HG03565 (cell line): Measurements from ENCODE around the gene OLFML2A.
"Not testable (repeated sequence)": the region's sequence is repeated elsewhere in the genome, so short reads cannot be mapped to it uniquely, and the experiment has no call there.

Experiments used
- ATAC-seq: cut with Tn5 transposase; IDR thresholded peaks from one replicate; pipeline ENCODE4 v1.9.1; 2021; ENCODE audit warnings: mild to moderate bottlenecking, moderate library complexity; ENCODE audit not compliant: unreplicated experiment

The OLFML2A gene

DNA sequence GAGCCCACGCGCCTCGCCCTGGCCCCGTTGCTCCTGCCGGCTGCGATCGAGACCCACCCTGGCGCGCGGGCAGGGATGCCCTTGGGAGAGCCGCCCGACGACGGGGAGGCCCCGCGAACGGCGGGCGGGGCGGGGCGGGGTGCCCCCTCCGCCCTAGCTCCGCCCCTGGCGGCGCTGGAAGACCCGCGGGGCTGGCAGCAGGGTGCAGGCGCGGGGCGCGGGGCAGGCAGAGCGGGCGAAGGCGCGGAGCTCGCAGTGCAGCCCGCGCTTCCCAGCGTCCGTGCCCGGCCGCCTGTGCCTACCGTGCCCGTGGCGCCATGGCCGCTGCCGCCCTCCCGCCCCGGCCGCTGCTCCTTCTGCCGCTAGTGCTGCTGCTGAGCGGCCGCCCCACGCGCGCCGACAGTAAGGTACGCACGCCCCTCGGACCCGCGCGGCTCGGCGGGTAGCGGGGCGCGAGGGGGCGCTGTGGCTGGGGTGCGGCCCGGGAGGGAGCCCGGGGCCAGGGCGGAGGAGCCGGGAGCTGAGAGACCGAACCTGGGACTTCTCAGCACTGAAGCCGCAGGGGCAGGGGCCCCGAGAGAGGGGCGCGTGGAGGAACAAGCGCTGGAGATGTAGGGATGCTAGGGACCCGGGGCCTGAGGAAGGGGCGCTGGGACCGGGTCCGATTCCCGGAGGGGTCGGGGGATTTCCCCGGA is at the start of gene OLFML2A:
Gene OLFML2A, plus strand, starts transcription at position 180 of the 695 bp plus-strand sequence. Its CDS starts 138 bp downstream, at position 318.
- no peak for ATAC-seq

DNA sequence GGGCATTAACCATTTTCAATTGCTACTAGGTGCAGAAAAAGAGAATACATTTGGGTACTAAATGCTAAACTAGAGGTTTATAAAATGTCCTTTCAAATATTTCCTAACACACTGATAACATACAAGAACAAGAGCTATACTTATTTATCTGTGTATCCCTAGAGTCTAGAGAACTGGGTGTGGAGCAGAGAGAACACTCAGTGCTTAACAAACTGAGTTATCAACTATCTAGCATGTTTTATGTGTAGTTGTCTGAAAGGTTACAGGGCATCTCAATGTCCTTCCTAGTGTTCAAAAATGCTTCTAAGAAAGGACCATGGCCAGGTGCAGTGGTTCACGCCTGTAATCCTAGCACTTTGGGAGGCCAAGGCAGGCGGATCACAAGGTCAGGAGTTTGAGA is 46.2 kb upstream of the OLFML2A start:
- no peak for ATAC-seq

DNA sequence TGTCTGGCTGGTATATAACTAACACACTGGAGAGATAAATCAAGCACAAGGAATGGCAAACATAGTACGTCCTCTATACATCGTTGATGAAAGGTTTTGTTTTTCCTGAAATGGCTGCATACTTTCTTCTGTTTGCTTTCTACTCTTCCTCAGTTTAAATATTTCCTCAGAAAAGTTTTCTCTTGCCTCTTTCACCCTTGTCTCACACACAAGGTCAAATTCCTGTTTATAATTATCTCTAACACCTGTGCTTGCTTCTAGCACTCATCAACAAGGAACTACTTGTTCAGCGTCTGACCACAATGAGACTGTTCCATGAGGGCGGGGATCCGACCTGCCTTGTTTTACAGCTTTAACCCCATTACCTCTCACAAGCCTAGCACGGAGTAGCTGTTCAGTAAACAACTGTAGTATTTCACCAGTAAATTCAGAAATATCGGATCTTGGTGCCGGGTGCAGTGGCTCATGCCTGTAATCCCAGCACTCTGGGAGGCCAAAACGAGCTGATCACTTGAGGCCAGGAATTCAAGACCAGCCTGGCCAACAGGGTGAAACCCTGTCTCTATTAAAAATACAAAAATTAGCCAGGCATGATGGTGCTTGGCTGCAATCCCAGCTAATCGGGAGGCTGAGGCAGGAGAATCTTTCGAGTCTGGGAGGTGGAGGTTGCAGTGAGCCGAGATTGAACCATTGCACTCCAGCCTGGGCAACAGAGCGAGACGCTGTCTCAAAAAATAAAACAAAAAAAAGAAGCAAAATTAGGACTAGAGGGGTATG is 42.8 kb upstream of the OLFML2A start:
- ATAC-seq = no peak

DNA sequence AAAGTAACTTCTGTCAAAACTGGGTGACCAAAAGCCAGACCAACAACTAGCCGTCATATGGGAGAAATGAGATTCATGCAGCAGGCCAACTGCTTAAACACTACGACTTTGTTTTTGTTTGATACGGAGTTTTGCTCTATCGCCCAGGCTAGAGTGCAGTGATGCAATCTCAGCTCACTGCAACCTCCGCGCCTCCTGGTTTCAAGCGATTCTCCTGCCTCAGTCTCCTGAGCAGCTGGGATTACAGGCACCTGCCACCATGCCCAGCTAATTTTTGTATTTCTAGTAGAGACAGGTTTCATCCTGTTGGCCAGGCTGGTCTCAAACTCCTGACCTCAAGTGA is 42.2 kb upstream of the OLFML2A start:
- not testable (repeated sequence) for ATAC-seq

DNA sequence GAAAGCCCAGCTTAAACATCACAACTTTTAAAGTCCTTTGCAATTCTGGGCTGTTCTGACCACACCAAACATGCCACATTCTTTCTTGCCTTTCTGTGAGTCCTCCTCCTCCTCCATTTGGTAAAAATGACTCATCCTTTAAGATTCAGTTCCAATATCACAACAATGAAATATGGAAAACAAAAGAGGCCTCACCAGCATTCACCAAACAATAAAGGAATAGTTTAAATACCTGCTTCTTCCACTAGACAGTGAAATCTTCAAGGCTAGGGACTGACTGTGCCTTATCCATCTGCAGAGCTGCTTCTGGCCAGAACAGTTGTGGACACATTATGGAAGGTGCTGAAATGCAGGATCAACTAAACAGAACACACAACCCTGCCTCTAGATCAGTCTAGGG is 41.8 kb upstream of the OLFML2A start:
- ATAC-seq = no peak

DNA sequence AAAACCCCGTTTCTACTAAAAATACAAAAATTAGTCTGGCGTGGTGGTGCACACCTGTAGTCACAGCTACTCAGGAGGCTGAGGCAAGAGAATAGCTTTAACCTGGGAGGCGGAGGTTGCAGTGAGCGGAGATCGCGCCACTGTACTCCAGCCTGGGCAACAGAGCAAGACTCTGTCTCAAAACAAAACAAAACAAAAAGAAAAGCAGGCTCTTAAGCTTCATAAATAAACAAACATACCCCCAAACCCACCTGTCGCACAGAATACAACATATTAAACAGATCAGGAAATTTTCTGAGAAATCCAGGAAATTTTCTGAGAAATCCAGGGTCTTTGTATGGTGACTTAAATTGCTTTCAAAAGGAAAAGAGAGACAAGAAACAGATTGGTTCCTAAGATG is 38.9 kb upstream of the OLFML2A start:
- ATAC-seq = not testable (repeated sequence)

DNA sequence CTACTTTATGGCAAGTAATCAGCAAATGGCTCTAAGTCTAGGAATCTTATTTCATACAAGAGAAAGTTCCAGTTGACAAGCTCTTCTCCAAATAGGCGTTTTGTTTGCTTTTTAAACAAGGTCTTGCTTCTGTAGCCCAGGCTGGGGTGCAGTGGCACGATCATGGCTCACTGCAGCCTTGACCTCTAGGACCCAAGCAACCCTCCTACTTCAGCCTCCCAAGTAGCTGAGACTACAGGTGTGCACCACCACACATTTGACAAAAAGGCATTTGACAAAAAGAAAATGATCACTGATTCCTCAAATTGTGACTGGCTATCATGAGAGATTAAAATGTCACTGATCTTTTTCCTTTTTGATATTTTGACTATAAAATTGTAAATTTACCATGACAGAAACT is 37.6 kb upstream of the OLFML2A start:
- no peak for ATAC-seq

DNA sequence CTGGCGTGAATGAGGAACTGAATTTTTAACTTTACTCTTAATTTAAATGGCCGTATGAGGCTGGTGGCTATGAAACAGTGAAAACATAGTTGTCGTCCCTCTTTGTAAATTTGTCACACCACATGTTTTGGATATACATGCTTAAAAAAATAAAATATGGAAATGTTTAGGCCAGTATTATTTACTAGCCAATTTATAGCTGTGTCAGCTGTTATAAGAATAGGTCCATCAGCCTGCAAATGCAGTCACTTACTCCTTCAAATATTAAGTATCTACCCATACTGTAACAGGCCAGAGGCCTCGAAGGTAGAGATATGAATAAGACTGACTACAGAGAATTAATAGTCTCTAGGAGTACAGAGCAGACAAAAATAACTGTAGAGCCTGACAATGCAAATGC is 35.8 kb upstream of the OLFML2A start:
- no peak for ATAC-seq

DNA sequence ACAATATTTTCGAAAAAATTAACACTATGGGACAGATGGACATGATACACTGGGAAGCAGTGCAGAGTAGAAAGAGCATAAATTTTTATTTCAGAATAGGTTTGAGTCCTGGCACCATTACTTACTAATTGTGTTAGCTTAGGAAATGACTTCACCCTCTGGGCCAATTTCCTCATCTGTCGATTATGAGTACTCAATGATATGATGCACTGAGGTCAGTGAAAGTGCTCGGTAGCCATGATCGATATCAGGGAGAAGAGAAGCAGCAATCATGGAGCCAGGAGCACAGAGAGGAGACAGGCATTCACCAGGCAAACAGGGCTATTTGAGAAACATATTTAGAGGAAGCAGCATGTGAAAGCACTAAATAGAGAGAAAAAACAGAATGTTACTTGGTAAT is 35.3 kb upstream of the OLFML2A start:
- ATAC-seq = no peak

DNA sequence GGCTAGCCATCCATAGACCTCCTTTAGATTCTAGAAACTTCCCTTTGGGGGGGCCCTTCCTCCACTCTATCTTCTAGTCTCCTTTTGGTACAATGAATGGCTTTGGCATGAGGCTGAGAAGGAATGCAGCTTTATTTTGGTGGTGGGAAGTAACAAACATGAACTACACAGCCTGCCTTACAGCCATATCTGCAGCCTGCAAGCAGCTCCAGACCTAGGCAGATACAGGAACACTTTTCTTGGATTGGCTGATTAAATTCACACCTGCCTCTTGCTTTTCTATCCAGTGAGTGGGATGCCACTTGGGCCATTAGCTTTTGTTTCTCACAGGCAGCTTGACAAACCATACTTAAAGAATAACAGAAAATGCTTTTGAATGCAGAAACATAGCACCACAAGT is 34.0 kb upstream of the OLFML2A start:
- no peak for ATAC-seq

DNA sequence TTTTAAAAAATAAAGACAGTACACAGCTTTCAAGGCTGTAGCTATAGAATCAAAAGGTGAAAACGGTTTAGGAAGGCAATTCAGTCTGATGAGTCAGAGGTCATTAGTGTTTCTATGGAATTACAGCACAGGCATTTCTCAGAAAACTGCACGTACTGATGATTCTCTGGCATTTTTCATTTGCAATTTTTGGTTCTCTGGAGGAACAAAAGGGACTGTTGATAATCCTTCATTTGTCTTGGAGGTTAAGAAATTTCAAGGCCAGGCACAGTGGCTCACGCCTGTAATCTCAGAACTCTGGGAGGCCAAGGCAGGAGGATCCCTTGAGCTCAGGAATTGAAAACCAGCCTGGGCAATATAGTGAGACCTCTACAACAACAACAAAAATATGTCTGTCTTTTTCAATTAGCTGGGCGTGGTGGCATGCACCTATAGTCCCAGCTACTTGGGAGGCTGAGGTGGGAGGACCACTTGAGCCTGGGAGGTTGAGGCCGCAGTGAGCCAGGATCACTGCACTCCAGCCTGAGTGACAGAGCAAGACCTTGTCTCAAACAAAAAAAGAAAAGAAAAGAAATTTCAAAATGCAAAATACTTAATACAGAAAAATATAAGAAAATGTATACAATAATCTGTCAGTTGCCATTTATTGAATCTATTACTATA is 33.1 kb upstream of the OLFML2A start:
- ATAC-seq = no peak

DNA sequence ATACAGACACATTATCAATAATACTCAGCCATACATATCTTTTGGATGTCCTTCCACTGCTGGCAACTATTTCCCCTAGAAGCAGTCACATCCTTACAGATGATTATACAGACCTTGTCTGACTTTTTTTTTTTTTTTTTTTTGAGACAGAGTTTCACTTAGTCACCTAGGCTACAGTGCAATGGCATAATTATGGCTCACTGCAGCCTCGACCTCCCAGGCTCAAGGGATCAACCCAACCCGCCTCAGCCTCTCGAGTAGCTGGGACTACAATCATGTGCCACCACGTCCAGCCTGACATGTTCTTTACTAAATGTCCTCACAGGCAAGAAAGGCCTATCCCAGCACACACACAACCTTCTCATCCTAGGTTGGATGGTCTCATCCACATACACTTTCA is 29.9 kb upstream of the OLFML2A start:
- no peak for ATAC-seq

DNA sequence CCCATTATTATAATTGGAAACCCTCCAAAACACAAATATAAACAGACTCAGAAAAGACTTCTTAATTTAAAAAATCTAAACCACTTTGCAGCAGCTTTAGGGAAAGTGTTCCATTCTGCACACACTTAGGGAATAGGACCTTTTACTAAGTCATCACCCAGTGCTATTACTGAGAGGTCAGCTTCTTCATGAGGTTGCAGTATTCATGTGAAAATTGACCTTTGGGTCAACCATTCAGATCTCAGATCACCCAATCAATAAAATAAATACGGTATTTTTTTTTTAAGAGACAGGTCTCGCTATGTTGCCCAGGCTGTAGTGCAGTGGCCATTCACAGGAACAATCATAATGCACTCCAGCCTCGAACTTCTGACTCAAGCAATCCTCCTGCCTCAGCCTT is 27.6 kb upstream of the OLFML2A start:
- no peak for ATAC-seq

DNA sequence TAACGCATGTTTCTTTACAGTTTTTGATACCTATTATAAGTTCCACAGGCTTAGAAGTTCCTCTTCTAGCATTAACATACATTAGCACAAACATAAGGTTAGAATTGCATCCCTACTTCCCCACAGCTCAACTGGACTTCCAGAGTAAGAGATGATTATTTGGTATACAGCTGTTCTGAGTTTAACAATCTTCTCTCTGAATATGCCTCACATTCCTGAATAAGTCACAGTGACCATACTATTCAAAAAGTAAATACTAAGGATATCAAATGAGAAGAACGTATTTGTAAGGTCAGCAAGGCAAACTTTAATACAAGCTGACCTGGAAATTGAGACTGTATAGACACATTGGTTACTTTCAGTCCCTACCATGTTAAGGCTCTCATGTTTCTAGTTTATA is 27.2 kb upstream of the OLFML2A start:
- no peak for ATAC-seq

DNA sequence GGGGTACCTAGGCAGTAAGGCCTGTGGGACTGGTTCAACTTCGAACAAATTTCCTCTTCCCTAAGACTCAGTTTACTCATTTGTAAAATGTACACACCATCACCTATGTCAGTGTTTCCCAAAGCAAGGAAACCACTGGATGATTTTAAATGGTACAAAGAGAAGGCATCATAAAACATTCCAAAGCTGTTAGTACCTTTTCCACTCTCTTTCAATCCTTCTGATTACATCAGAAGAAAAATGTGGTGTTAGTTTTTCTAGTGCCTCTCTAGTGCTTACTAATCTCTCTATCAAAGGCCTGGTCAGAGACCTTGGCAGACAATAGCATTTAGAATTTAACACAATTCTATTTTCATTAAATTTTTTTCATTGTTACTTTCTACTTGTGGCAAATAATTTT is 24.0 kb upstream of the OLFML2A start:
- ATAC-seq = no peak

DNA sequence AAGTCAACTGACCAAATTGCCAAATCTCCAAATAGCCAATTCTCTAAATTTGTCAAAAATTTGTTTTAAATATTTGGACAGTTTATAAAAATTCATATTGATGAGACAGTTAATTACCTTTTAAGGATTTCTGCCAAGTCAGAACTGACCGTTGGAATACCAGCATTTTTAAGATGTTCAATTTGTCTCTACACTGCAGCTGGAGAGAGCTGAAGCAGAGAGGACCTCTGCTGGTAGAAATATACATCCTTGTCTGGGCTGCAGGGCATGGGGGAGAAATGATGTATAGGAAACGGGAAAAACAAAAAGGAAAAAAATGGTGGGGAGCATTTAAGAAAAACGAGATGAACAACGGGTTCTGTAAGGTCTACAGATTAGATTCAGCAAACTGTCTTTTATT is 22.6 kb upstream of the OLFML2A start:
- no peak for ATAC-seq

DNA sequence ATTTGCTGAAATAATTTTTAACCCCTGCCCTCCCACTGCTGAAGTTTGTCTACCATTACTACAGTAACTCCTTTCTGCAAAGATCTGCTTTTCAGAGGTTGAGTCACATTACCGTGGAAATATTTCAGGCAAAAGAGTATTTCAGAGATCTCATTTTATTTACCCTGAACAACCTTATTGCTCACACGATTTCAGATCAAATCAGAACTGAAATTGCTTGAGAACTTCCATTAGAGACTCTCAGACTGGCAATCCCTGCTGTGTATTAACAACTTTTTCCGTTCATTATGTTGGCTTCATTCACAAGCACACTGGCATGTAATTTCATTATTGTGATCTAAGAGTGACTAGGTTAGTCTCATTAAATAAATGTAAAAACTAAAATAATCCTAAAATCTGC is 21.9 kb upstream of the OLFML2A start:
- no peak for ATAC-seq

DNA sequence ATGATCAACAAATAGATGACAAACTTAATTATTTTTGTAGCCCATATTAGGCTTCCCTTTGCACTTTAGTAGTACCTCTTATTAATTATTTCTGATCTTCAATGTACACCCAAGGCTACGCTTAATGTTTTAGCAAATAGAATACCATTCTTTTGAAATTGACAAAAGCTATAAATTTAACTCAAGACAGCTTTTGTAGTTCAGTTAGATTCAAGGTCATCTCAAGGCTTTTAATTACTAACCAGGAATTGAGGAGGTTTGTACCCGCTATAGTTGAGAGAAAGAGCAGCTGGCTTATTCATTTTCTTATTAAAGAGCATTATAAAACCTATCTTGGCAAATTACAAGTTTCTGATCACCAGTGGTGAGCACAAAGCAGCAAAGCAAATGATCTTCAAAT is 20.9 kb upstream of the OLFML2A start:
- ATAC-seq = no peak

DNA sequence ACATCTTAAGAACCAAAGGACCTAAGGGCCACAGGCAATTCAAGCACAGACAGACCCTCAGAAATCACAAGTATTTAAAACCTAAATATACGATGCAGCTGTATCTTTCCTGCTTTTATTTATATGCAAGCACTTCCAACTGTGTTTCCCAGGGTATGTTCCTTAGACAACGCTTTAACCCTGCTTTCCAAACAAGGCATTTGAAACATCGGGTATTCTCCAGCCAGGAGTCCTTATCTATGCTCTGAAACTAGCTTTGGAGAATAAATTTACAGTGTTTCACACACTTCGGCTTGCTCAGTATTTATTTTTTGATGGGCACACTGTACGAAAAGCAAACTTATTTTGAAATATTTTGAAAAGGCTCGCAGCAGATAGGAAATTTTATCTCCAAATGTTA is 19.3 kb upstream of the OLFML2A start:
- no peak for ATAC-seq

DNA sequence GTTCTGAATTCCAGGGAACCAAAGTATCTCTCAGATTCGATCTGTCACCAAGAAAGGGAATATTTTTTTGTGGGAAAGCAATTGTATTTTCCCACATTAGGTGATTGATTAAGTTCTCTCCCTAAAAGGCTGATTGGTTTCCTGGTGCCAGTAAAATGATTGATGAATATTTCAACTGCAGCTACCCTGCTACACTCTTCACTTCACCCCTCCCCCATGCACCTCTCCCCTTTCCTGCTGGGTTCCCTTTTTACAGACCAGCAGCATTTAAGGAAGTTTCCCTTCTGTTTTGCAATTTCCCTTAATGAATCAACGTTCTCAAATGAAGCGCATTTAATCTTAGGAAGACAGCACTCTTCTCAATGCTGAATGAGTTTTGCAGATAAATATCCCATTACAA is 18.9 kb upstream of the OLFML2A start:
- no peak for ATAC-seq

DNA sequence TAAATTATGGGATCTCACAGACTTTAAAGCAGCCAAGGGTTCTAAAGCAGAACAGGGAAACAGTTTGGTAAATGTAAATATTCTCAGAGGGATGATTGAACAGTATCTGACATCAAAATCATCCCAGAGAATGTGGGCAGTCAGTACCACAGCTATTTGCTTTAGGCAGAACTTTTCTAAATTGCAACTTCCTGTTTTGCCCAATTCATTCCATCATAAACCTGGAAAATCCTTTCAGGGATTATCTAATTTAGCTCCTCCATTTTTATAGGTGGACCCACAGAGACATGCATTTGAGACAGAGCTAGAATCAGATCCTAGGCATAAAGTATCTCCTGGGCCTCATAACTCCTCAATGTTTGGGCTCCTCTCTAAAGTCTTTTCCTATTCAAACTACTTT is 18.2 kb upstream of the OLFML2A start:
- ATAC-seq = no peak

DNA sequence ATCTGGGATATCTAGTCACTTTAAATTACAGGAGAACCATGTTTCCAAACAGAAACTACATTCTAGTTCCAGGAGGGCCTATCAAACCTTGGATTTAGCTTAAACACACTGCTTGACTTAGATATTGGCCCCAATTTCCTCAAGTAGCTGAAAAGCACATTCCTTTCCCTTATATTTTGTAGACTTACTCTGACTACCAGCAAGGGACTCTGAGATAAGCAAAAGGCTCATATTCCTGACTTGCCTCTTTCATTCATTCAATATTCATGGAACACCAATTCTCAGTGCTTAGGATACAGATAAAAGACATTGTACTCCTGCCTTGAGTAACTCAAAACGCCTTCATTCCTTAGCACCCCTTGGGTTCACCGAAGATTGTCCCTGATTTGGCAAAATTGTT is 17.6 kb upstream of the OLFML2A start:
- no peak for ATAC-seq
